GM12878 (cell line): ENCODE measurements around the gene GCNT2.

Source experiments
- BHLHE40 ChIP-seq, 2 experiments: fragments of 450-650 bp in 1 of 2; IDR thresholded peaks; 2 replicates each; pipeline ENCODE4 v1.6.1; 2011 to 2017; ENCODE audit warnings: low read depth in 2 of 2, borderline replicate concordance in 1 of 2, improper control_type of control experiment in 1 of 2, low read length in 1 of 2, mild to moderate bottlenecking in 1 of 2
- CEBPB ChIP-seq, 2 experiments: fragments of 150-350 bp in 1 of 2; IDR thresholded peaks; 2 replicates each; pipeline ENCODE4 v1.6.1; 2012 to 2014; ENCODE audit warnings: low read depth in 2 of 2, low read length in 2 of 2, borderline replicate concordance in 1 of 2, inconsistent platforms in 1 of 2
- CTCF ChIP-seq, 3 experiments: IDR thresholded peaks in 2 of 3; conservative IDR thresholded peaks in 1 of 3; 2 replicates each; pipeline ENCODE4 v1.5.1; 2011; ENCODE audit warnings: low read depth in 3 of 3, low read length in 3 of 3, mild to moderate bottlenecking in 3 of 3, control low read depth in 2 of 3, moderate library complexity in 2 of 3, inconsistent platforms in 1 of 3, mixed read lengths in 1 of 3; ENCODE audit not compliant: control insufficient read depth in 2 of 3, insufficient read depth in 1 of 3; ENCODE audit errors: extremely low read depth in 1 of 3
- EZH2 ChIP-seq: IDR thresholded peaks from 2 replicates; pipeline ENCODE4 v1.6.1; 2012; ENCODE audit warnings: low read depth, mild to moderate bottlenecking, control low read depth, inconsistent platforms, low read length, borderline replicate concordance; ENCODE audit not compliant: control insufficient read depth
- MAX ChIP-seq: IDR thresholded peaks from 2 replicates; pipeline ENCODE4 v1.6.1; 2012; ENCODE audit warnings: low read depth, low read length, improper control_type of control experiment
- NRF1 ChIP-seq: conservative IDR thresholded peaks from 2 replicates; pipeline ENCODE4 v1.6.1; 2011; ENCODE audit warnings: mild to moderate bottlenecking, low read depth, low read length, improper control_type of control experiment
- POLR2A ChIP-seq: IDR thresholded peaks from 2 replicates; pipeline ENCODE4 v1.6.1; 2011; ENCODE audit warnings: low read depth, mild to moderate bottlenecking, low read length
- SREBF2 ChIP-seq: IDR thresholded peaks from 2 replicates; pipeline ENCODE4 v1.6.1; 2012; ENCODE audit warnings: mild to moderate bottlenecking, low read length
- ZNF274 ChIP-seq: IDR thresholded peaks from one replicate; pipeline ENCODE4 v1.8.0; 2011; ENCODE audit not compliant: insufficient read length, insufficient read depth

- no peak for TF ChIP-seq NRF1
- TF ChIP-seq EZH2 = no peak
- no peak for TF ChIP-seq BHLHE40 (IDR thresholded peaks at IDR 0.05; ENCODE audit: borderline replicate concordance in 1 of 2, low read depth in 2 of 2, low read length in 1 of 2)
- no peak for TF ChIP-seq CTCF (IDR thresholded peaks at IDR 0.05 in 2 of 3, conservative IDR thresholded peaks at IDR 0.05 in 1 of 3; ENCODE audit: control insufficient read depth in 2 of 3, extremely low read depth in 1 of 3, insufficient read depth in 1 of 3, low read depth in 3 of 3, low read length in 3 of 3)
- TF ChIP-seq POLR2A = no peak
- TF ChIP-seq SREBF2 = no peak
- no peak for TF ChIP-seq CEBPB (IDR thresholded peaks at IDR 0.05; ENCODE audit: borderline replicate concordance in 1 of 2, low read depth in 2 of 2, low read length in 2 of 2)
- TF ChIP-seq MAX = no peak
- TF ChIP-seq ZNF274 = no peak
These were observed 38.5 kb downstream of the GCNT2 start for GRCh38 chr6:10559522-10560152.
